OCI-LY3 (cell line): ENCODE data around the gene ZNF563.
"Not testable (repeated sequence)": the region's sequence is repeated elsewhere in the genome, so short reads cannot be mapped to it uniquely, and the experiment has no call there.

Experiments used
- H2AFZ ChIP-seq: fragments of 200-600, 300-600 bp; shearing (Covaris generic); 2 replicates; pipeline ENCODE4 v1.6.0; 2014; ENCODE audit warnings: antibody characterized with exemption, low read depth, low read length
- H3K27ac ChIP-seq: fragments of 200-600, 300-600 bp; sonication (generic); 2 replicates; pipeline ENCODE4 v1.5.1; 2014; ENCODE audit warnings: mild to moderate bottlenecking, low read length, moderate library complexity, mixed read lengths
- H3K27me3 ChIP-seq: fragments of 200-600, 300-600 bp; sonication (generic); 2 replicates; pipeline ENCODE4 v1.6.1; 2014; ENCODE audit warnings: low read depth, low read length, mixed read lengths
- H3K36me3 ChIP-seq: fragments of 200-600, 300-600 bp; sonication (generic); replicated peaks from 2 replicates; pipeline ENCODE3; 2014; ENCODE audit warnings: low read depth, low read length, mixed read lengths
- H3K4me1 ChIP-seq: fragments of 300-600, 200-600 bp; sonication (generic); 2 replicates; pipeline ENCODE4 v1.6.1; 2014; ENCODE audit warnings: low read length, mixed read lengths
- H3K4me2 ChIP-seq: fragments of 200-600, 300-600 bp; sonication (generic); 2 replicates; pipeline ENCODE4 v1.6.1; 2014; ENCODE audit warnings: low read length, mixed read lengths
- H3K4me3 ChIP-seq: fragments of 300-600, 200-600 bp; sonication (generic); 2 replicates; pipeline ENCODE4 v1.5.1; 2014; ENCODE audit warnings: antibody characterized with exemption, mild to moderate bottlenecking, low read length, moderate library complexity
- H3K79me2 ChIP-seq: fragments of 300-600, 200-600 bp; shearing (Covaris generic); 2 replicates; pipeline ENCODE4 v1.6.1; 2014; ENCODE audit warnings: mild to moderate bottlenecking, low read length, mixed read lengths
- H3K9ac ChIP-seq: fragments of 300-600, 200-600 bp; shearing (Covaris generic); 2 replicates; pipeline ENCODE4 v1.6.0; 2014; ENCODE audit warnings: mild to moderate bottlenecking, low read length, moderate library complexity
- H3K9me3 ChIP-seq: fragments of 200-600, 300-600 bp; shearing (Covaris generic); 2 replicates; pipeline ENCODE4 v1.6.1; 2014; ENCODE audit warnings: low read length, mixed read lengths; ENCODE audit not compliant: insufficient read depth
- H4K20me1 ChIP-seq: fragments of 200-600, 300-600 bp; sonication (generic); 2 replicates; pipeline ENCODE4 v1.6.1; 2016; ENCODE audit warnings: low read length, mixed read lengths; ENCODE audit not compliant: insufficient read depth
- EZH2phosphoT487 ChIP-seq: fragments of 200-600 bp; shearing (Covaris generic); IDR thresholded peaks from 2 replicates; pipeline ENCODE4 v1.6.1; 2018; ENCODE audit warnings: antibody characterized with exemption, mixed run types, low read depth
- TF ChIP-seq, protein P1 (sequence below): fragments of 200-600, 300-600 bp; sonication (generic); IDR thresholded peaks from 2 replicates; pipeline ENCODE4 v1.5.1; 2014; ENCODE audit warnings: antibody characterized with exemption, low read length, low read depth

Gene ZNF563

DNA sequence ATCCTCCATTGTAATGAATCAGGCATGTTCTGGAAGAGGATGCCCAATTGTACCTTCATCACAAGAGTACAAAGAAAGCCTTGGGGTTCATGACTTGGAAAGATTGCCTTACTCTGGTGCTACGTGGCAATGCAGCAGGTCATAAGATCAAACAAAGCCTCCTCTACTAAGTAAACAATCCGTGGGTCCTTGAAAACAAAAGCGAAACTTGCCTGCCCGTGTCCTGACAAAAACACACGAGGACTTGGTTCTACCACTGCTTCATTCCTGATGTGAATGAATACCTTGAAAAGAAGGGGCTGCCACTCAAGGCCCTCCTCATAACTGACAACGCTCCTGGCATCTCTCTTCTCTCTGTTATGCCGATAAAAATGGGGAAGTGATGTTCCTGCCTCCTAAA is 18.9 kb downstream of the ZNF563 start:
- Histone ChIP-seq H3K4me3 (no peak overlapping the region), H4K20me1 (no peaks in the 10 kb centered on the region), H3K36me3 (peaks cover 30% of the 10 kb centered on the region), H3K4me1 (no peaks in the 10 kb centered on the region), H2AFZ (no peak overlapping the region), H3K4me2 (no peak overlapping the region), H3K27ac (no peak overlapping the region), H3K9me3 (0 out of 2 replicates have a peak, but pooled peaks cover 9% of the 10 kb centered on the region), H3K27me3 (no peaks in the 10 kb centered on the region), H3K9ac (no peak overlapping the region), H3K79me2 (no peaks in the 10 kb centered on the region)
- no peak for TF ChIP-seq EZH2phosphoT487
- TF ChIP-seq, protein P1, sequence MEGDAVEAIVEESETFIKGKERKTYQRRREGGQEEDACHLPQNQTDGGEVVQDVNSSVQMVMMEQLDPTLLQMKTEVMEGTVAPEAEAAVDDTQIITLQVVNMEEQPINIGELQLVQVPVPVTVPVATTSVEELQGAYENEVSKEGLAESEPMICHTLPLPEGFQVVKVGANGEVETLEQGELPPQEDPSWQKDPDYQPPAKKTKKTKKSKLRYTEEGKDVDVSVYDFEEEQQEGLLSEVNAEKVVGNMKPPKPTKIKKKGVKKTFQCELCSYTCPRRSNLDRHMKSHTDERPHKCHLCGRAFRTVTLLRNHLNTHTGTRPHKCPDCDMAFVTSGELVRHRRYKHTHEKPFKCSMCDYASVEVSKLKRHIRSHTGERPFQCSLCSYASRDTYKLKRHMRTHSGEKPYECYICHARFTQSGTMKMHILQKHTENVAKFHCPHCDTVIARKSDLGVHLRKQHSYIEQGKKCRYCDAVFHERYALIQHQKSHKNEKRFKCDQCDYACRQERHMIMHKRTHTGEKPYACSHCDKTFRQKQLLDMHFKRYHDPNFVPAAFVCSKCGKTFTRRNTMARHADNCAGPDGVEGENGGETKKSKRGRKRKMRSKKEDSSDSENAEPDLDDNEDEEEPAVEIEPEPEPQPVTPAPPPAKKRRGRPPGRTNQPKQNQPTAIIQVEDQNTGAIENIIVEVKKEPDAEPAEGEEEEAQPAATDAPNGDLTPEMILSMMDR: no peak

GRCh38 chr19:12308891-12309290 is 24.5 kb downstream of the ZNF563 start:
- H2AFZ ChIP-seq, H4K20me1 ChIP-seq, H3K4me2 ChIP-seq, H3K4me3 ChIP-seq, H3K79me2 ChIP-seq, H3K9me3 ChIP-seq, H3K36me3 ChIP-seq, H3K4me1 ChIP-seq, H3K9ac ChIP-seq, H3K27me3 ChIP-seq, H3K27ac ChIP-seq: not testable (repeated sequence)

GRCh38 chr19:12295191-12295590 is 38.2 kb downstream of the ZNF563 start:
- Histone ChIP-seq H3K9ac (peak overlapping the region; percentile 79), H3K36me3 (peaks cover 9% of the 10 kb centered on the region), H3K4me2 (peak overlapping the region; percentile 74), H4K20me1 (peaks cover 6% of the 10 kb centered on the region; the same call in 1 of the 2 replicates), H3K27me3 (no peaks in the 10 kb centered on the region), H3K4me3 (peak overlapping the region; percentile 80), H3K79me2 (peaks cover 31% of the 10 kb centered on the region), H3K4me1 (peaks cover 11% of the 10 kb centered on the region), H2AFZ (peak overlapping the region; percentile 49; the same call in 1 of the 2 replicates), H3K9me3 (no peaks in the 10 kb centered on the region), H3K27ac (no peak overlapping the region; the same call in 1 of the 2 replicates)
- TF ChIP-seq EZH2phosphoT487: no peak
- TF ChIP-seq, protein P1: no peak

DNA sequence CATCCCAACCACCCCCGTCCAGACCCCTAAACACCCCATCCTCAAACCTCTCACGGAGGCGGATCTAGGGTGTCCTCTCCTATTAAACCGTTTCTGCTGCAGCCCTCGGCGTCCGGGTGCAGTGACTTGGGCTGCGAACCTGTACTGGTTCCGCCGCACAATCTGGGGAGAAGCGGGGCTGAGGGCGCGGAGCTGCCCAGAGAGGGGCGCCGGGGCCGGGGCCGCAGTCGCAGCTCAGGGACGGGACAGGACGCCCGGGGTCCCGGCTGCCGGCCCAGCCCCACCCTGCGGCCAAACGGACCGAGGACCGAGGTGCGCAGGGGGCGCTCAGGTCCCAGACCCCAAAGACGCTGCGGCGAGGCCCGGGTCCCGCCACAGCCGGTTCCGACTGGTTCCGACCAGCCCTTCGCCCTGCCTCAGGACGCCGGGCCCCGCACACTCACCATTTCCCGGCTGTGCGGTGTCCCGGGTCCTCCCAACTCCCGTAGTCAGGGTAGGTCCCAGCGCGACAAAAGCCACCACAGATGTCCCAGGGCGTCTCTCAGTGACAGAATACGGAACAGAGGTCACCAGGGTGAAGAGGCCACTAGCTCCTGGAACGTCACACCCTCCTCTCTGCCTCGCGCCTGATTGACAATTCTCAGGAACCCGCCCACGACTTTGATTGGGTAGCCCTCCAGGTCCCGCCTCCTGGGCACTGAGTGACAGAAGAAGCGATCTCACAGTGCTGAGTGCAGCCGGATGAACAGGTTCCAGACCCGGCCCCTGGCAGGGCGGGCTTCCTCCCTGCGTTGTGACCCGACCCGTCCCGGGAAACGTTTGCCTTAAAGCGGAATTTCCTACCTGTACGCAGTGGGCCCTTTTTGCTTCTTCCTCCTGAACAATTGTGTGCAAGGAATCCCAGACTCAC is 38.9 kb downstream of the ZNF563 start, which contains the start of gene ZNF44:
Gene ZNF44, minus strand, starts transcription at position 635 of the 910 bp plus-strand sequence. Its CDS starts 189 bp downstream, at position 446.
- H3K4me3 ChIP-seq: peak within 1 kb of the TSS; percentile 80
- no peaks in the 10 kb centered on the region for H3K27me3 ChIP-seq
- H3K4me2 ChIP-seq: peak within 1 kb of the TSS; percentile 90
- no peaks in the 10 kb centered on the region for H3K9me3 ChIP-seq
- H3K36me3 ChIP-seq: peaks cover 9% of the 10 kb centered on the region
- peaks cover 6% of the 10 kb centered on the region; the same call in 1 of the 2 replicates for H4K20me1 ChIP-seq
- peaks cover 34% of the 10 kb centered on the region for H3K79me2 ChIP-seq
- TF ChIP-seq EZH2phosphoT487: no peak
- TF ChIP-seq, protein P1: no peak
- H2AFZ ChIP-seq: peak within 1 kb of the TSS; percentile 49; the same call in 1 of the 2 replicates
- H3K9ac ChIP-seq: peak within 1 kb of the TSS; percentile 79
- H3K27ac ChIP-seq: peak within 1 kb of the TSS; percentile 46
- peaks cover 11% of the 10 kb centered on the region for H3K4me1 ChIP-seq
